Endothelial cell of umbilical vein (primary cell): ENCODE data around the gene ZNF202. TPM values are rescaled to one million over a fixed set of nuclear protein-coding genes. Genes with fewer than 3 reads are reported as not detected.
A peak's percentile ranks its signal among the peaks of the same experiment; 100 is the strongest.

ENCODE experiments used
- BruUV-seq: library from RNA; stranded (reverse); fragments of 400-500 nt; replicated peaks from 2 replicates; lab custom pipeline; 2021; lab: Mats Ljungman, UMichigan
- CTCF ChIA-PET: fragments of 300-600, 350-600 bp; sonication (Branson Sonifier 250); formaldehyde crosslinking; loops from one replicate; lab custom pipeline; 2021; ENCODE audit warnings: antibody characterized with exemption, inconsistent platforms; lab: Charles Lee
- POLR2A ChIA-PET: fragments of 300-600, 350-600 bp; sonication (Branson Sonifier 250); formaldehyde crosslinking; loops from one replicate; lab custom pipeline; 2021; ENCODE audit warnings: antibody characterized with exemption, inconsistent platforms; lab: Charles Lee
- DNase-seq: peaks from one replicate; pipeline ENCODE4 v3.0.0-alpha.2; 2011; ENCODE audit warnings: low read depth, low spot score
- FAIRE-seq: peaks from 2 replicates; lab custom pipeline; 2011; peaks lifted over from hg19 to GRCh38; lab: Jason Lieb, UNC
- H2AFZ ChIP-seq: 2 replicates; pipeline ENCODE4 v1.6.0; 2012; ENCODE audit warnings: low read depth, low read length, control low read depth, inconsistent platforms
- H3K27ac ChIP-seq: 2 replicates; pipeline ENCODE4 v1.5.1; 2011; ENCODE audit warnings: low read depth, mild to moderate bottlenecking, control low read depth, low read length, moderate library complexity; ENCODE audit not compliant: insufficient read depth
- H3K27me3 ChIP-seq, 2 experiments: 2 replicates each; pipeline versions ENCODE4 v1.6.0 to v1.6.1; 2011; ENCODE audit warnings: low read length in 2 of 2, mixed read lengths in 1 of 2; ENCODE audit not compliant: control insufficient read depth in 2 of 2, insufficient read depth in 2 of 2
- H3K36me3 ChIP-seq, 2 experiments: 2 replicates in 1 of 2; 3 replicates in 1 of 2; pipeline ENCODE4 v1.5.1; 2011; ENCODE audit warnings: low read length in 2 of 2, mild to moderate bottlenecking in 1 of 2, moderate library complexity in 1 of 2; ENCODE audit not compliant: control insufficient read depth in 2 of 2, insufficient read depth in 2 of 2; ENCODE audit errors: extremely low read depth in 1 of 2
- H3K4me1 ChIP-seq: 3 replicates; pipeline ENCODE4 v1.5.1; 2011; ENCODE audit warnings: mild to moderate bottlenecking, low read length; ENCODE audit not compliant: control insufficient read depth, insufficient read depth; ENCODE audit errors: extremely low read depth
- H3K4me2 ChIP-seq: 2 replicates; pipeline ENCODE4 v1.6.1; 2011; ENCODE audit warnings: low read length, control low read depth, mixed read lengths; ENCODE audit not compliant: insufficient read depth
- H3K4me3 ChIP-seq, 3 experiments: fragments of 200-600 bp in 1 of 3; sonication (generic), shearing (Covaris generic) in 1 of 3; replicated peaks in 1 of 3; 2 replicates each; pipeline ENCODE4 v1.5.1; 2011 to 2016; ENCODE audit warnings: control low read depth in 3 of 3, low read length in 3 of 3, mild to moderate bottlenecking in 2 of 3, inconsistent platforms in 1 of 3, low read depth in 1 of 3, moderate library complexity in 1 of 3; ENCODE audit not compliant: insufficient read depth in 1 of 3
- H3K79me2 ChIP-seq: 2 replicates; pipeline ENCODE4 v1.6.0; 2012; ENCODE audit warnings: low read length, inconsistent platforms; ENCODE audit not compliant: control insufficient read depth, insufficient read depth
- H3K9ac ChIP-seq: replicated peaks from 2 replicates; pipeline ENCODE3; 2011; ENCODE audit warnings: low read length, control low read depth; ENCODE audit not compliant: insufficient read depth; ENCODE audit errors: extremely low read depth
- H3K9me1 ChIP-seq: replicated peaks from 3 replicates; pipeline ENCODE4 v1.6.0; 2011; ENCODE audit warnings: mild to moderate bottlenecking, low read length; ENCODE audit not compliant: control insufficient read depth, insufficient read depth; ENCODE audit errors: extremely low read depth
- H3K9me3 ChIP-seq: replicated peaks from 2 replicates; pipeline ENCODE4 v1.5.1; 2012; ENCODE audit warnings: low read length, inconsistent platforms; ENCODE audit not compliant: control insufficient read depth, insufficient read depth
- H4K20me1 ChIP-seq: replicated peaks from 2 replicates; pipeline ENCODE3; 2011; ENCODE audit warnings: mild to moderate bottlenecking, low read length; ENCODE audit not compliant: control insufficient read depth, insufficient read depth; ENCODE audit errors: extremely low read depth
- EZH2 ChIP-seq: IDR thresholded peaks from 2 replicates; pipeline ENCODE4 v1.6.1; 2012; ENCODE audit warnings: borderline replicate concordance, low read depth, mild to moderate bottlenecking, moderate library complexity, low read length, inconsistent platforms; ENCODE audit not compliant: severe bottlenecking
- FOS ChIP-seq: IDR thresholded peaks from 2 replicates; pipeline ENCODE4 v1.6.1; 2011; ENCODE audit warnings: mild to moderate bottlenecking, low read length, moderate library complexity, borderline replicate concordance; ENCODE audit not compliant: insufficient read depth
- GATA2 ChIP-seq: IDR thresholded peaks from 2 replicates; pipeline ENCODE4 v1.7.0; 2011; ENCODE audit warnings: low read depth, mild to moderate bottlenecking, moderate library complexity, mixed read lengths, low read length; ENCODE audit not compliant: insufficient read length, insufficient read depth
- MAX ChIP-seq: IDR thresholded peaks from 2 replicates; pipeline ENCODE4 v1.6.1; 2011; ENCODE audit not compliant: insufficient read depth, insufficient read length
- POLR2AphosphoS5 ChIP-seq: IDR thresholded peaks from 2 replicates; pipeline ENCODE4 v1.6.1; 2012; ENCODE audit warnings: low read depth, mild to moderate bottlenecking, control low read depth, low read length, moderate library complexity; ENCODE audit not compliant: insufficient read depth
- dilution Hi-C: fragments of 300-500 bp; cut with MboI; formaldehyde crosslinking; loops from one replicate; pipeline ENCODE4 v1.15.0; 2019; ENCODE audit warnings: low sequenced_read_pairs; ENCODE audit not compliant: extremely low pct_ligation_motif_present
- intact Hi-C: fragments of 100-400 bp; cut with micrococcal nuclease; formaldehyde crosslinking; loops from one replicate; pipeline ENCODE4 v1.10.0; 2022
- polyA plus RNA-seq, 4 experiments: library from polyadenylated mRNA; depleted of rRNA in 3 of 4; stranded (reverse) in 3 of 4; unstranded in 1 of 4; fragments of >200 nt; gene quantifications; 2 replicates each; pipeline versions ENCODE4 v1.2.1 to v1.2.3, GENCODE V29; 2011 to 2012; ENCODE audit warnings: missing spikeins in 1 of 4
- total RNA-seq: library from RNA; stranded (reverse); gene quantifications from 2 replicates; pipeline ENCODE4 v1.2.3, GENCODE V29; 2021
- TF ChIP-seq, protein P1 (sequence below), 2 donors: IDR thresholded peaks; 1 replicate in 1 of 2; 2 replicates in 1 of 2; pipeline ENCODE4 v1.5.1; 2011; ENCODE audit warnings: low read length in 2 of 2, mild to moderate bottlenecking in 2 of 2, moderate library complexity in 2 of 2, control low read depth in 1 of 2, inconsistent platforms in 1 of 2, low read depth in 1 of 2; ENCODE audit not compliant: insufficient read depth in 1 of 2; ENCODE audit errors: extremely low read depth in 1 of 2

Gene ZNF202
- total and polyA plus RNA-seq, 2 donors (not counting 3 experiments of a cell fraction or from before 2014, with no cell fraction given): 6.5 to 12.3 TPM

DNA sequence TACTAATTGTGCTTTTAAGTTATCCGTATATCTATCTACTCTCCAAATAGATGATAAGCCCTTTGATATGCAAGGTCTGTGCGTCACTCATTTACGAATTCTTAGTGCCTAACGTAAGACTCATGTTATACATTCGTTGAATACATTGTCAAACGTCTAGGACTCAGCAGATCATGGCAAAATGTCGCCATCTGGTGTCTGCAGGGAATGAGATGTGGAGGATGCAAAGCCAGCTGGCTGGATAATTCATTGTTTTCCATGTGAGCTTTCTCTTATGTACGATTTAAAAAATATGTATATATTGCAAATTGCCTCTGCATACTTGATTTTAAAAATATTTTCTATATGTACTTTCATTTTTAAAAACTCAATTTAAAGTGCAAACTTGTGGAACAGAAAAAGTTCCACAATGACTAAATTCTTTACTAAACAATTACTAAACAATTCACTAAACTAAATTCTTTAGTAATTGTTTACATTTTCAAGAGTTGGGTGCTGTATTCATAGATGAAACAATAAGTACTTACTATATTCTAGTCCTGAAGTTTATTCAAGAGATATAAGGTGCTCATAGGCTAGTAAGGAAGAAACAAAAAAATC lies 33.8 kb downstream of the ZNF202 start:
- DNase-seq: peak; percentile 75
- dilution Hi-C loops: no loop called here
- Histone ChIP-seq H3K27ac (no peak overlapping the region), H3K79me2 (no peaks in the 10 kb centered on the region), H3K9me3 (no peaks in the 10 kb centered on the region), H3K9ac (no peak overlapping the region), H3K27me3 (no peaks in the 10 kb centered on the region), H3K4me1 (no peaks in the 10 kb centered on the region), H3K4me3 (no peak overlapping the region), H4K20me1 (no peaks in the 10 kb centered on the region), H2AFZ (no peak overlapping the region), H3K4me2 (no peak overlapping the region), H3K9me1 (no peaks in the 10 kb centered on the region), H3K36me3 (no peaks in the 10 kb centered on the region)
- no peak for TF ChIP-seq FOS
- no peak for TF ChIP-seq POLR2AphosphoS5
- TF ChIP-seq GATA2: no peak
- no peak for TF ChIP-seq EZH2
- TF ChIP-seq, protein P1, sequence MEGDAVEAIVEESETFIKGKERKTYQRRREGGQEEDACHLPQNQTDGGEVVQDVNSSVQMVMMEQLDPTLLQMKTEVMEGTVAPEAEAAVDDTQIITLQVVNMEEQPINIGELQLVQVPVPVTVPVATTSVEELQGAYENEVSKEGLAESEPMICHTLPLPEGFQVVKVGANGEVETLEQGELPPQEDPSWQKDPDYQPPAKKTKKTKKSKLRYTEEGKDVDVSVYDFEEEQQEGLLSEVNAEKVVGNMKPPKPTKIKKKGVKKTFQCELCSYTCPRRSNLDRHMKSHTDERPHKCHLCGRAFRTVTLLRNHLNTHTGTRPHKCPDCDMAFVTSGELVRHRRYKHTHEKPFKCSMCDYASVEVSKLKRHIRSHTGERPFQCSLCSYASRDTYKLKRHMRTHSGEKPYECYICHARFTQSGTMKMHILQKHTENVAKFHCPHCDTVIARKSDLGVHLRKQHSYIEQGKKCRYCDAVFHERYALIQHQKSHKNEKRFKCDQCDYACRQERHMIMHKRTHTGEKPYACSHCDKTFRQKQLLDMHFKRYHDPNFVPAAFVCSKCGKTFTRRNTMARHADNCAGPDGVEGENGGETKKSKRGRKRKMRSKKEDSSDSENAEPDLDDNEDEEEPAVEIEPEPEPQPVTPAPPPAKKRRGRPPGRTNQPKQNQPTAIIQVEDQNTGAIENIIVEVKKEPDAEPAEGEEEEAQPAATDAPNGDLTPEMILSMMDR (IDR thresholded peaks at IDR 0.05; ENCODE audit: extremely low read depth in 1 of 2, insufficient read depth in 1 of 2, low read depth in 1 of 2, low read length in 2 of 2): peak; percentile 61 to 69
- TF ChIP-seq MAX: no peak
- CTCF ChIA-PET: interaction anchor here (0.5 to 9.0 kb wide), 49 partner anchors 9 to 1730 kb away, joined by 3 to 302 read pairs (median 6); partner anchors contain the start of genes SCN3B and ZNF202
- BruUV-seq: no TSS peak
- POLR2A ChIA-PET: no interaction called here
- peak; percentile 82 for FAIRE-seq
- intact Hi-C loops: loop anchor here (1.0 kb wide), 3 partner anchors 66 to 196 kb away; no protein-coding TSS in a partner anchor
